AG09319 (cell line): ENCODE measurements around the gene CGA.

Source experiments
- DNase-seq: peaks from one replicate; pipeline ENCODE4 v3.0.0-alpha.2; 2010; ENCODE audit warnings: low read depth; ENCODE audit errors: extremely low read depth
- CTCF ChIP-seq: IDR thresholded peaks from 2 replicates; pipeline ENCODE4 v1.5.1; 2011; ENCODE audit warnings: low read depth, mild to moderate bottlenecking, inconsistent platforms, low read length, moderate library complexity

CGA gene

GRCh38 chr6:87092435-87092834 is 2.5 kb downstream of the CGA start:
- DNase-seq = no peak
- no peak for TF ChIP-seq CTCF

- no peak for TF ChIP-seq CTCF
- DNase-seq = no peak
These were observed 5.8 kb downstream of the CGA start for GRCh38 chr6:87089135-87089534.

GRCh38 chr6:87088076-87088475 is 6.8 kb downstream of the CGA start:
- no peak for DNase-seq

GRCh38 chr6:87082160-87082721 is 12.7 kb downstream of the CGA start:
- no peak for TF ChIP-seq CTCF
- no peak for DNase-seq

More at GRCh38 chr6:87088076-87088475, 6.8 kb downstream of the CGA start:
- no peak for TF ChIP-seq CTCF

- peak; percentile 7 for DNase-seq
- TF ChIP-seq CTCF = peak; percentile 91
These were observed 15.8 kb downstream of the CGA start for GRCh38 chr6:87078983-87079616.

- no peak for DNase-seq
- no peak for TF ChIP-seq CTCF
These were observed 19.7 kb downstream of the CGA start for GRCh38 chr6:87075168-87075567.

GRCh38 chr6:87074101-87074621 is 20.7 kb downstream of the CGA start:
- no peak for TF ChIP-seq CTCF
- no peak for DNase-seq
